ENCODE results near the gene GRIK1.

The GRIK1 gene

GRCh38 chr21:29501451-29501850 is 438.3 kb downstream of the GRIK1 start:
- Histone ChIP-seq H3K36me3 (ENCODE audit: control insufficient read depth in 2 of 2, insufficient read depth in 1 of 2, low read length in 2 of 2) (peaks cover 0 to 3% of the 10 kb centered on the region in 2 experiments; a peak in 1 of 3 replicates), H3K4me3 (ENCODE audit: low read depth, low read length) (no peak overlapping the region), H3K4me1 (ENCODE audit: control insufficient read depth, insufficient read depth, low read length) (no peaks in the 10 kb centered on the region), H3K27ac (ENCODE audit: extremely low read depth, low read depth, low read length) (no peak overlapping the region), H3K9me3 (ENCODE audit: control insufficient read depth, insufficient read depth, low read depth, low read length) (no peaks in the 10 kb centered on the region)
- POLR2A ChIA-PET: interaction anchor here (0.7 kb wide), 1 partner anchor 670 kb away, joined by 3 read pairs; no protein-coding TSS in a partner anchor
- TF ChIP-seq ZNF248 (tag by site-specific recombination; IDR thresholded peaks at IDR 0.05): no peak
- no peak for TF ChIP-seq INSM2 (tag by site-specific recombination; IDR thresholded peaks at IDR 0.05)
- no peak for TF ChIP-seq ZNF596 (tag by site-specific recombination; IDR thresholded peaks at IDR 0.05)
- TF ChIP-seq ZNF701 (tag by site-specific recombination; IDR thresholded peaks at IDR 0.05): no peak
- TF ChIP-seq ZNF23 (tag by site-specific recombination; IDR thresholded peaks at IDR 0.05; ENCODE audit: borderline replicate concordance): no peak
- no peak for TF ChIP-seq ZBTB10 (tag by site-specific recombination; IDR thresholded peaks at IDR 0.05)
- TF ChIP-seq ZNF302 (tag by site-specific recombination; IDR thresholded peaks at IDR 0.05; ENCODE audit: low read depth): no peak
- no peak for TF ChIP-seq ZBTB7A (tag by site-specific recombination; IDR thresholded peaks at IDR 0.05; ENCODE audit: low read depth)
- TF ChIP-seq ZNF658 (tag by site-specific recombination; IDR thresholded peaks at IDR 0.05): no peak
- no peak for TF ChIP-seq YY2 (tag by site-specific recombination; IDR thresholded peaks at IDR 0.05)
- TF ChIP-seq ZNF121 (tag by site-specific recombination; IDR thresholded peaks at IDR 0.05): no peak
- no peak for TF ChIP-seq ZNF639 (tag by site-specific recombination; IDR thresholded peaks at IDR 0.05)
- no peak for TF ChIP-seq WT1 (tag by site-specific recombination; IDR thresholded peaks at IDR 0.05)
- CTCF ChIA-PET: interaction anchor here (0.7 to 1.9 kb wide), 4 partner anchors 10 to 362 kb away, joined by 3 to 6 read pairs (median 4); no protein-coding TSS in a partner anchor

GRCh38 chr21:29499734-29500343 is 440.0 kb downstream of the GRIK1 start:
- CTCF ChIA-PET: interaction anchor here (0.5 to 2.1 kb wide), 20 partner anchors 11 to 414 kb away, joined by 3 to 5 read pairs (median 3); no protein-coding TSS in a partner anchor

More at GRCh38 chr21:29499734-29500343, 440.0 kb downstream of the GRIK1 start:
- Histone ChIP-seq H3K4me3 (ENCODE audit: low read depth, low read length) (no peak overlapping the region), H3K36me3 (ENCODE audit: control insufficient read depth in 2 of 2, insufficient read depth in 1 of 2, low read length in 2 of 2) (peaks cover 0 to 3% of the 10 kb centered on the region in 2 experiments; a peak in 1 of 3 replicates), H3K4me1 (ENCODE audit: control insufficient read depth, insufficient read depth, low read length) (no peaks in the 10 kb centered on the region), H3K27ac (ENCODE audit: extremely low read depth, low read depth, low read length) (no peak overlapping the region), H3K9me3 (ENCODE audit: control insufficient read depth, insufficient read depth, low read depth, low read length) (no peaks in the 10 kb centered on the region)
- TF ChIP-seq ZNF530 (tag by site-specific recombination; IDR thresholded peaks at IDR 0.05; ENCODE audit: low read depth) (no peak), ZNF654 (tag by site-specific recombination; IDR thresholded peaks at IDR 0.05; ENCODE audit: low read depth) (peak; percentile 62), PRDM1 (tag by site-specific recombination; IDR thresholded peaks at IDR 0.05) (no peak), CTCF (tag by site-specific recombination; IDR thresholded peaks at IDR 0.05) (peak; percentile 58; the same call in 1 of the 2 replicates)
- POLR2A ChIA-PET: no interaction called here
